HG03521 (cell line): ENCODE measurements around the gene VAV1.

Source experiments
- ATAC-seq: cut with Tn5 transposase; IDR thresholded peaks from one replicate; pipeline ENCODE4 v1.9.1; 2021; ENCODE audit warnings: mild to moderate bottlenecking, moderate library complexity; ENCODE audit not compliant: unreplicated experiment

The VAV1 gene

GRCh38 chr19:6886277-6886897, 113.9 kb downstream of the VAV1 start:
- ATAC-seq = no peak

- ATAC-seq = no peak
These were observed 114.8 kb downstream of the VAV1 start, which contains the start of gene ADGRE1 for GRCh38 chr19:6887316-6887715. Gene ADGRE1, plus strand, starts transcription at chr19:6887579. Its CDS starts 30 bp downstream, at chr19:6887609.

GRCh38 chr19:6888967-6889366, 116.5 kb downstream of the VAV1 start:
- no peak for ATAC-seq

GRCh38 chr19:6890401-6890913, 117.9 kb downstream of the VAV1 start:
- no peak for ATAC-seq

GRCh38 chr19:6890938-6891337, 118.4 kb downstream of the VAV1 start:
- no peak for ATAC-seq

GRCh38 chr19:6891761-6892385, 119.4 kb downstream of the VAV1 start:
- no peak for ATAC-seq

- ATAC-seq = no peak
These were observed 121.8 kb downstream of the VAV1 start for GRCh38 chr19:6894313-6894712.

GRCh38 chr19:6903446-6903845, 130.9 kb downstream of the VAV1 start:
- ATAC-seq = no peak

GRCh38 chr19:6906559-6907060, 134.1 kb downstream of the VAV1 start:
- ATAC-seq = no peak
